ENCODE data around the gene RIMBP2. TPM values are rescaled to one million over a fixed set of nuclear protein-coding genes. Genes with fewer than 3 reads are reported as not detected.

The RIMBP2 gene
- total RNA-seq, 1 donor from 2014 or later = 2.3 TPM

DNA sequence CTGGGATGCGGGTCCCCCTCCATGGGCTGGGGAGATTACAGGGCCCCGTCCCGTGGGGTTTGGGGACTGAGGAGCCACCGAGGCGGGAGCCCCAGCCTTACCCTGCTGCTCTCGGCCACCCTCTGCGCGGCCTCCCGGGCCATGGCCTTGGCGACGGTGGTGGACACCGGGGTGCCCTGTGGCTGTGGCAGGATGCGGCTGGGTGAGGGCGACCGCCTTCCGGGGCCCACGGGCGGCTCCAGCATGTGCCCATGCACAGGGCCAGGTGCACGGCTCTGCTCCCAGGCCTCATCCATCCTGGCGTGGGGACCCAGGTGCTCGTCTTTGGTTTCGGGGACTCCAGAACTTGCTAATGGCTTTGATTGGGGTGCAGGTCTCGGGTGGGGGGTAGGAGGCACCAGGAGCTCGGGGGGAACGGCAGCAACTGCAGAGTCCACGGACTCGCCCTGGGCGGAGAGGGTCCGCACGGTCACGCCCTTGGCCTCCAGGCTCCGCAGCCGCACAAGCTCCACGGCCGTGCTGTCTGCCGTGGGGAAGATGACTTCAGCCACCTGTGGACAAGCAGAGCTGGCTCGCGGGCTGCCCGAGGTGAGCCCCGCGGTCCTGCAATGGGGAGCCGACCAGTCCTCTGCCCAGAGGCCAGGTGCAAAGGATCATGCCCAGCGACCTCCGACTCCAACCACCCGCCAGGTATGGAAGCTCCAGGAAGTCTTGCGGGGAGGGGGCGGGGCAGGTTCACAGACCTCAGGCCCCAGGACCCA lies 279.2 kb downstream of the RIMBP2 start:
- no peak for ATAC-seq

DNA sequence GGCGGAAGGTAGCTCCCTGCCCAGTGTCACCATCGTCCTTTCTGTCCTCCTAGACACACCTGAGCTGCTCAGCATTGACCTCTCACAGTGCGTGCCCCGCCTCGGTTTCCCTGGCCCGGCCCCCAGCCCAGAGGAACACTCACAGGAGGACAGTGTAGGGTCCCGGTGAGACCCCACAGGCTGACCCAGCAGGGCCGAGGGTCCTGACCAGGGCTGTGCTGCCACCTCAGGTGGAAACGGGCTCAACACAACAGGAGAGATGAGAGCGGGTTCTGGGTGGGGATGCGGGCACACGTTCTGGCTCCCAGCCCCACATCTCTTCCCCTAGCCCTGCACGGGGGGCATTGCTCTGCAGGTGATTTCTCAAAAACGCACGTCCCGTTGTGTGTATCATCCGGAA lies 280.3 kb downstream of the RIMBP2 start:
- no peak for ATAC-seq

GRCh38 chr12:130435331-130435730 lies 280.8 kb downstream of the RIMBP2 start:
- ATAC-seq = no peak

DNA sequence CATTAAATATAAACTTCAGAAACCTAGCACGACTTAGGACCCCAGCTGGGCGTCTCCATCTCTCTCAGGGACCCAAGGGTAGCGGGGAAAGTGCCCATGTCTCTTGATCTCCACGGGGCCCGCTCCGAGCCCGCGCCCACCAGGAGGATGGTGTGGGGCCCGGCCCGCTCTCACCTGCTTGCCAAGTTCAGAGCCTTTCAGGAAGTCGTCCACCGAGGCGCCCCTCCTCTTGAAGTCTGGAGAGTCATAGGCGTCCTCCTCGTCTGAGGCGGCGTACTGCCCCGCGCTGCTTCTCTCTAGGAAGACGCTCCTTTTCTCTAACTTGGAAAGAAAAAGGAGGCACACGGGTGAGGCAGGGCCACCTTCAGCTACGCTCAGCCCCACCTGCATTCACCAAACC lies 281.5 kb downstream of the RIMBP2 start:
- ATAC-seq = no peak

GRCh38 chr12:130433834-130434233 lies 282.3 kb downstream of the RIMBP2 start:
- ATAC-seq = no peak

GRCh38 chr12:130433411-130433810 lies 282.7 kb downstream of the RIMBP2 start:
- no peak for ATAC-seq

- ATAC-seq = no peak
Measured at GRCh38 chr12:130431176-130431575, 284.9 kb downstream of the RIMBP2 start.

DNA sequence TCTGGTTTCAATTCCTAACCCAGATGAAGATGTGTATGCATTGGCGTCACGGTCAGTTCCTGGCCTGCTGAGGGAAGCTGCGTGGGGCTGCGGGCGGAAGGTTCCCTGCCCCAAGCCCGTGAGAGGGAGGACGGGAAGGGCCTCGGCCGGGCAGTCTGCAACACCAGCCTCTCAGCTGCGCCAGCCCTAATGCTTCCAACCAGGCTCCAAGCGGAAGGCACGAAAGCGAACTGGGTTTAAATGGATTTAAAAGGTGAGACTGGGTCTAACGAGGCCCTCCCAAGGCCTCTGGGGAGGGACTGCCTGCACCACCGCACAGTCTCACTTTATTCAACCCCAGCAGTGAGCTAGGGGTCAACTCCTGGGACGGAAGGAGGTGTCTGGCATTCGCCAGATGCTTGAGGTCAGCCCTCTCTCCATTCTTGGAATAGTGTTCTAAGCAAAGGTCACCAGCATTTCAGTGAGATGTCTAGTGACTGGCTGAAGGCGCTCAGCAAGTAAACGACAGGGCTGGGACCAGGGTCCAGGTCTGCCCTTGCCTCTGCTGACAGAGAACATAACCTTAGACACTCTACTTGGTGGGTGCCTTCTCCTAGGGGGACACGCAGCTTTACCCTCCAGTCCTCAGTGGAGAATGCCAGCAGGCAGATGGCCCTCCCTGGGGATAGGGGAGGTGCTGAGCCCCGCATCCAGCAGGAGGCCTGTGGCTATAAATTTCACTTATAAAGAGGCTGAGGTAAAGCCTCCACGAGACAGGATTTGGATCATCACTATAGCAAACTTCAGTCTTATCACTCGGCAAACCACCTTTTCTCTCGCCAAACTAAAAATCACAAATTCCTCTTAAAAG lies 286.2 kb downstream of the RIMBP2 start:
- no peak for ATAC-seq

GRCh38 chr12:130428116-130428515 lies 288.0 kb downstream of the RIMBP2 start:
- ATAC-seq = no peak

DNA sequence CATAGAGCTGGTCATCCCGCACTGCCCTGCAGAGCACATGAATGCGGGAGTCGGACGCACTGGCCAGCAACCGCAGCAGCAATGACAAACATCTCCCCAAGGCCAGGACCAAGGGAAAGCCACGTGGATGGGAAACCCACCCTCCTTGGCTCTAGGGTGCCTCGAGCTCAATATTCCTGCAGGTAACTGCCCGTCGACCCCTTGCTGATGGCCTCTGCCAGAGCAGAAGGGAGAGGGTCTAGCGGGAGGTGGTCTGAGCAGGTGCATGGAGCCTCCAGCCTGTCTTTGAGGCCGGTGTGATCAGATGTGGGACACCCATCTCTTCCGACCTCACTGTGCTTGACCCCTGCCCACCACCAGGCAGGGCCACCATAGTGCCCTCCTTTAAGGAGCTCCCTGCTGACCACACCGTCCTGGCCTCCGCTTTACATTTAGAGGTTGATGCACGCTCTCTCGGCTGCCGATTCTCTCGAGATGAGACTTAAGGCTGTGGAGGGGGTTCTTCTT lies 288.7 kb downstream of the RIMBP2 start:
- ATAC-seq = no peak

DNA sequence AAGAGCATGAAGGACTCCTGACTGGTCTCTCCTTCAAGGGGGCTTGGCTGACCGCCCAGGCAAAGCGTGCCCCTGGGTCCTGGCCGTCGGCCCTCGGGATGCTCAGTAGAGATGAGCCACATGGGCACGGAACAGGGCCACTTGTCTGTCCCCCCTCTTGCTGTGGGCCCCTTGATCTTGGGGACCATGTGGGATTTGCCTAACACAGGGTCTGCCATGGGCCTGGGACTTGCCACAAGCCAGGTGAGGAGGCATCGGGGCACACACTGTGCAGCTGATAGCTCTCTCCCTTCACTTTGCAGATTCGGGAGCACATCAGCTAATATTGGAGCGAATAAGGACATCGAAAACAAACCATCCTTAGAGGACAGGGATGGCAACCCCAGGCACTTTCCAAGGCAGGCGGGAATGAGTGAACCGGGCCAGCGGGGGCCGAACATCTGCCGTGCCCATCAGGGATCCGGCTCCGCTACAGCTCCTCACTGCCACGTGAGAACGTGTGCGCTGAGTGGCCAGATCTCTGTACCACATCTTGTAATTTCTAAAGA lies 290.3 kb downstream of the RIMBP2 start:
- no peak for ATAC-seq

- no peak for ATAC-seq
Measured at GRCh38 chr12:130424858-130425697, 291.0 kb downstream of the RIMBP2 start.

- ATAC-seq = no peak
Measured at GRCh38 chr12:130423991-130424857, 291.9 kb downstream of the RIMBP2 start.

DNA sequence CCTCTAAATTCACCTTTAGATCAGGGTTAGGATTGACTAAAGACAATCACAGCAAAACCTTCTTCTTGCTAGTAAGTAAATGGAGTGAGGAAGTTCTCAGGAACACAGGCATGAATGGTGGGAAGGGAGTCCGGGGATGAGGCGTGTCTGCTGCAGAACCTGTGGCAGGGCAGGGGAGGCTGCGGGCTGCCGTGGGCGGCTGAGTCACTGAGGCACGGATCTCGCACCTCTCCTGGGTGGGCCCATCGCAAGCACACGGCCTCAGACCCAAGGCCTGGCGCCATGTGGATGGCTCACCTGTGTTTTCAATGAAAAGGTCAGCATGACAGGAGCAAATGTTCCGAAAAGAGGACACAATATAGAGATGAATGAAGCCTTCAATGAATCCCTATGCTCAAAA lies 293.0 kb downstream of the RIMBP2 start:
- no peak for ATAC-seq

GRCh38 chr12:130422676-130423075 lies 293.4 kb downstream of the RIMBP2 start:
- no peak for ATAC-seq

DNA sequence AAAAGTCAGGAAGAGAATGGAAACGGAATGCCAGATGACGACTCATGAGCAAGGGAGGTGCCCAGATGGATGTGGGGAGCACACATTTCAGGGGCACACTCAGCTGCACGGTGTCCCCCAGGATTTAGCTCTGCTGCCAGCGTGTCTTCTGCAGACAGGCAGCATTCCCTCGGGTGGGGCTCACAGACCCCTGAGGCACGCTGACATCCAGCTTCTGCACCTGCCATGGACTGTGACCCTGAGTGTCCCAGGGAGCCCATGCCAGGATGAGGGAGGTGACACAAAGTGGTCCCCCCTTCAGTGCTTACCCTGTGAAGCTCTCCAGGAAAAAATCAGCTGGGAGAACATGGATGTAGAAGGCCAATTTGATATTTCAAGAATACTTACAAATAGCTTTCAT lies 294.2 kb downstream of the RIMBP2 start:
- ATAC-seq = no peak

DNA sequence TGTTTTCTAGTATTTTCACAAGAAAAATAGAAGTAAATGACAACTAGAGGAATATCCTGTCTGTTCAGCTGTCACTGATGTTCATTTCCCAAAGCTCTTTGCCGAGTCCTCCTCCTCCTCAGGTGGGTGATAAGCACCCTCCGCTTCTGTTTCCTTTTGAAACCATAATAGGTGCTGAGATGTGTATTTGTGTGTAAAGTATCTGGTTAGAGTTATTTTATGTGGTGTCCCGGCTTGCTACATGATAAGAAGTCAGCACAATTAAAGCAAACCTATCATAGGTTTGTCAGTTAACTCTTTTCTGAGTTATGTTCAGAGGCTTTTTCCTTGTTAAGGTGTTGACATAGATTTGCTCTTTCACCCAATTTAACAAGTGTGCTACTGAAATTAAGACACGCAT lies 296.0 kb downstream of the RIMBP2 start:
- no peak for ATAC-seq

GRCh38 chr12:130419116-130419515 lies 297.0 kb downstream of the RIMBP2 start:
- ATAC-seq = no peak

DNA sequence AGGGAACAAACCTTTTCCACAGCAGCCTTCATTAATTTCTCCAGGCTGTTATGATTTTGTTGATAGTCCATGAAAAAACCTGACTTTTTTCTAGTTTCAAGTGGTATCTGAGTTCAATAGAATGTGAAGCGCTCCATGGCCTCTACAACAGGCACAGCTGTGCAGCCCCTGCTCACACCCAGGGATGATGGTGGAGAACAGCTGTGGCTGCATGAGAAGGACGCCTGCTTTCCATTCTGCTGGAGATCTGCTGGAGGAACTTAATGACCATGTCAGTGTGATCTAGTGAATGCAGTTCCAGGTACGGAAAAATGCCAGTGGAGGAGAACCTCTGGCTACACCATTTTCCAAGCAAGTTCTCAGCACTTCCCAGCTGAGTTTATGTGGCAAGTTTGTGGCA lies 297.8 kb downstream of the RIMBP2 start:
- no peak for ATAC-seq

- ATAC-seq = no peak
Measured at GRCh38 chr12:130414381-130414780, 301.7 kb downstream of the RIMBP2 start.

DNA sequence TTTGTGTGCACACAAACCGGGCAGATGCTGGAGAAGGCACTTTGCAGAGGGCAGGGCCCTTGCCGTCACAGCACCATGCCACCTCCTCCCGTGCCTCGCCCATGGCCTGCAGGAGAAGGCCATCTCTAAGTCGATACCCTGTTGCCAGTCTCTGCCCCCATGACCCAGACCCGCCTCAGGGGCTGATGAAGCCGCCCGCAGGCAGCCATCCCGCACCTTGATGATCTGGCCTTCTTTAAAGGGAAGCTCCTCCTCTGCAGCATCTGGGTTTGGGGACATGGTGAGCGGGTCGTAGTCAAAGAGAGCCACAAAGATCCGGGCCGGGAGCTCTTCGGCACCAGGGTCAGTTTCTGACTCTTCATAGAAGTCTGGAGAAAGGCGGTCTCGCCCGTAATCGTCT lies 302.2 kb downstream of the RIMBP2 start:
- ATAC-seq = no peak

GRCh38 chr12:130412384-130412783 lies 303.7 kb downstream of the RIMBP2 start:
- ATAC-seq = no peak

Data from esophagus mucosa (tissue), 1 donor.